NT2/D1 (cell line): ENCODE data around the gene PDE7B.

Experiments used
- SUZ12 ChIP-seq: IDR thresholded peaks from 2 replicates; pipeline ENCODE4 v1.6.1; 2011; ENCODE audit not compliant: insufficient read length, insufficient read depth; ENCODE audit errors: extremely low read depth
- YY1 ChIP-seq: IDR thresholded peaks from 2 replicates; pipeline ENCODE4 v1.6.1; 2011; ENCODE audit not compliant: insufficient read length, insufficient read depth
- ZNF274 ChIP-seq: IDR thresholded peaks from 2 replicates; pipeline ENCODE4 v1.6.1; 2011; ENCODE audit warnings: mild to moderate bottlenecking, low read depth, low read length

DNA sequence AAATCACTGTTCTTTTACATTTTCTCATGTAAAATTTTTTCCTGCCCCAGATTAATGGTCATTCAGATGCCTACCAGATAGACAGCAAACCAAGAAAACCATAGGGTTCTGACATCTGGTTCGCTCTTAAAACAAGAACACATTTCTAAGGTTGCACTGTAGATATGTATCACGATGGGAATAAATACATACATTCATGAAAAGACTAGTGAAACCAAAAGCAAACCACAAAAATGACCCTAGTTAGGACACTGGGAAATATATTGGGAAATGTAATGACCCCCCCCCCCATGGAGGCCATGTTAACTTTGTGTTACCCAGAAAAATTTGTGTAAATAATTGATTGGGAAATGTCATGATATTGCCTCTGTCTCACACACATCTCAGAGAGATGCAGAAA lies 361.1 kb downstream of the PDE7B start:
- TF ChIP-seq ZNF274 (no peak), YY1 (no peak), SUZ12 (no peak)
